HepG2 (cell line): ENCODE results near the gene MIA. TPM values are rescaled to one million over a fixed set of nuclear protein-coding genes. Genes with fewer than 3 reads are reported as not detected.
A peak's percentile ranks its signal among the peaks of the same experiment; 100 is the strongest.

Source experiments
- ATAC-seq: fragments of 200-7000 bp; cut with Tn5 transposase; 3 replicates; pipeline ENCODE4 v1.9.1; 2020; ENCODE audit warnings: mild to moderate bottlenecking, moderate library complexity
- BruUV-seq: library from RNA; stranded (reverse); fragments of 400-500 nt; replicated peaks from 2 replicates; lab custom pipeline; 2021; lab: Mats Ljungman, UMichigan
- CTCF ChIA-PET: fragments of 300-600 bp; formaldehyde crosslinking; extraction: SDS; loops from one replicate; lab custom pipeline; 2021; ENCODE audit warnings: low total read pairs, inconsistent platforms, low intra/inter-chr PET ratio; lab: Yijun Ruan, JAX
- POLR2A ChIA-PET: fragments of 350-600 bp; sonication (Branson Sonifier 250); formaldehyde crosslinking; loops from one replicate; lab custom pipeline; 2020; ENCODE audit warnings: antibody characterized with exemption, inconsistent platforms; lab: Yijun Ruan, JAX
- DNase-seq: peaks from one replicate; pipeline ENCODE4 v3.0.0-alpha.2; 2015; ENCODE audit warnings: low spot score
- FAIRE-seq: peaks from 3 replicates; lab custom pipeline; 2011; peaks lifted over from hg19 to GRCh38; lab: Jason Lieb, UNC
- H2AFZ ChIP-seq: one replicate; pipeline ENCODE4 v1.6.1; 2011; ENCODE audit warnings: low read length, inconsistent platforms
- H3K27ac ChIP-seq: fragments of 300-600 bp; 3 replicates; pipeline ENCODE4 v1.8.0; 2011; ENCODE audit warnings: mixed run types, mild to moderate bottlenecking, mixed read lengths, low read length, inconsistent platforms; ENCODE audit not compliant: insufficient read depth; ENCODE audit errors: extremely low read length
- H3K27me3 ChIP-seq, 2 experiments: fragments of 200-600 bp in 1 of 2; 2 replicates in 1 of 2; 3 replicates in 1 of 2; pipeline versions ENCODE4 v1.6.0 to v1.8.0; 2011; ENCODE audit warnings: low read length in 2 of 2, mild to moderate bottlenecking in 2 of 2, moderate library complexity in 2 of 2, inconsistent platforms in 1 of 2; ENCODE audit not compliant: insufficient read depth in 2 of 2, control insufficient read depth in 1 of 2
- H3K36me3 ChIP-seq, 2 experiments: fragments of 200-600 bp in 1 of 2; replicated peaks in 1 of 2; 2 replicates in 1 of 2; 3 replicates in 1 of 2; pipeline versions ENCODE4 v1.5.1 to v1.8.0; 2011; ENCODE audit warnings: low read length in 2 of 2, inconsistent platforms in 1 of 2; ENCODE audit not compliant: insufficient read depth in 2 of 2, control insufficient read depth in 1 of 2
- H3K4me1 ChIP-seq: 2 replicates; pipeline ENCODE4 v1.5.1; 2012; ENCODE audit warnings: low read length, inconsistent platforms; ENCODE audit not compliant: insufficient read depth
- H3K4me2 ChIP-seq: 2 replicates; pipeline ENCODE4 v1.6.0; 2011; ENCODE audit warnings: low read depth, low read length, inconsistent platforms
- H3K4me3 ChIP-seq, 3 experiments: fragments of 200-600 bp in 1 of 3; sonication (generic), shearing (Covaris generic) in 1 of 3; replicated peaks in 1 of 3; 2 replicates each; pipeline ENCODE4 v1.5.1; 2011 to 2016; ENCODE audit warnings: low read length in 3 of 3, inconsistent platforms in 2 of 3, low read depth in 2 of 3, mild to moderate bottlenecking in 2 of 3, control low read depth in 1 of 3, mixed read lengths in 1 of 3; ENCODE audit not compliant: insufficient read depth in 1 of 3
- H3K79me2 ChIP-seq: one replicate; pipeline ENCODE4 v1.6.1; 2011; ENCODE audit warnings: low read length, inconsistent platforms; ENCODE audit not compliant: insufficient read depth
- H3K9ac ChIP-seq: 2 replicates; pipeline ENCODE4 v1.6.0; 2011; ENCODE audit warnings: mild to moderate bottlenecking, low read depth, low read length, inconsistent platforms; ENCODE audit not compliant: insufficient read depth
- H3K9me3 ChIP-seq: 2 replicates; pipeline ENCODE4 v1.5.1; 2012; ENCODE audit warnings: mild to moderate bottlenecking, low read length
- H4K20me1 ChIP-seq: 2 replicates; pipeline ENCODE4 v1.6.0; 2011; ENCODE audit warnings: inconsistent platforms, mild to moderate bottlenecking, low read length, moderate library complexity; ENCODE audit not compliant: insufficient read depth
- ELF1 ChIP-seq: sonication (generic); formaldehyde crosslinking; IDR thresholded peaks from 2 replicates; pipeline ENCODE4 v1.4.0; 2020; ENCODE audit warnings: missing genetic modification reagents
- FOSL1 ChIP-seq: sonication (generic); formaldehyde crosslinking; IDR thresholded peaks from 2 replicates; pipeline ENCODE4 v1.9.0; 2021; ENCODE audit warnings: missing genetic modification reagents, borderline replicate concordance
- FOSL2 ChIP-seq: sonication (generic); formaldehyde crosslinking; IDR thresholded peaks from 2 replicates; pipeline ENCODE4 v1.4.0; 2020; ENCODE audit warnings: missing genetic modification reagents
- KDM5A ChIP-seq: fragments of 200-600 bp; sonication (generic); IDR thresholded peaks from 2 replicates; pipeline ENCODE4 v1.7.0; 2018; ENCODE audit warnings: antibody characterized with exemption, mild to moderate bottlenecking, low read length, borderline replicate concordance
- MXI1 ChIP-seq: IDR thresholded peaks from 3 replicates; pipeline ENCODE4 v1.6.1; 2012; ENCODE audit warnings: low read depth, low read length, inconsistent platforms, borderline replicate concordance
- NFE2 ChIP-seq: sonication (generic); formaldehyde crosslinking; IDR thresholded peaks from 2 replicates; pipeline ENCODE4 v1.4.0; 2020; ENCODE audit warnings: missing genetic modification reagents
- RXRB ChIP-seq: IDR thresholded peaks from 2 replicates; pipeline ENCODE4 v1.6.1; 2016; ENCODE audit warnings: borderline replicate concordance, missing genetic modification reagents, missing compliant biosample characterization
- SIN3A ChIP-seq: IDR thresholded peaks from 2 replicates; pipeline ENCODE4 v1.6.1; 2011; ENCODE audit warnings: low read depth, mild to moderate bottlenecking, control low read depth, low read length, borderline replicate concordance
- TAF1 ChIP-seq: sonication (generic); formaldehyde crosslinking; IDR thresholded peaks from 2 replicates; pipeline ENCODE4 v1.4.0; 2020; ENCODE audit warnings: missing genetic modification reagents
- TP53 ChIP-seq: sonication (generic); formaldehyde crosslinking; conservative IDR thresholded peaks from 2 replicates; pipeline ENCODE4 v1.4.0; 2020; ENCODE audit warnings: missing genetic modification reagents
- ZNF101 ChIP-seq: sonication (generic); formaldehyde crosslinking; IDR thresholded peaks from 2 replicates; pipeline ENCODE4 v1.4.0; 2020; ENCODE audit warnings: mild to moderate bottlenecking, low read depth, missing genetic modification reagents, borderline replicate concordance
- ZNF317 ChIP-seq: sonication (generic); formaldehyde crosslinking; IDR thresholded peaks from 2 replicates; pipeline ENCODE4 v1.5.0; 2020; ENCODE audit warnings: mild to moderate bottlenecking, missing genetic modification reagents
- ZNF574 ChIP-seq: sonication (generic); formaldehyde crosslinking; IDR thresholded peaks from 2 replicates; pipeline ENCODE4 v1.4.0; 2020; ENCODE audit warnings: missing genetic modification reagents
- WGBS: methylation state at CpG from one replicate; pipeline ENCODE4 v1.1.6; 2017; ENCODE audit warnings: low lambda C conversion rate; 5-methylcytosine and 5-hydroxymethylcytosine counted together
- in situ Hi-C: cut with HindIII; loops from 2 replicates; pipeline ENCODE4 v1.10.0; 2017; ENCODE audit warnings: low pct_unique_long_range_greater_than_20kb; ENCODE audit not compliant: extremely low pct_ligation_motif_present
- intact Hi-C: fragments of 100-400 bp; cut with micrococcal nuclease; formaldehyde crosslinking; loops from one replicate; pipeline ENCODE4 v1.10.0; 2022; ENCODE audit not compliant: unreplicated experiment
- polyA plus RNA-seq, 8 experiments: library from polyadenylated mRNA; depleted of rRNA in 3 of 8; stranded (reverse) in 7 of 8; unstranded in 1 of 8; fragments of >200 nt; fragmentation: Illumina TruSeq in 4 of 8; extraction: Trizol in 4 of 8; gene quantifications; 2 replicates each; pipeline versions ENCODE4 v1.2.1 to v1.2.3, GENCODE V29; 2011 to 2016; ENCODE audit warnings: low read depth in 4 of 8, missing spikeins in 1 of 8, mixed read lengths in 1 of 8; ENCODE audit not compliant: insufficient read depth in 1 of 8
- total RNA-seq, 5 experiments: library from RNA; depleted of rRNA; stranded (reverse); fragments of >200 nt; fragmentation: Illumina TruSeq; extraction: Trizol; gene quantifications; 2 replicates each; pipeline ENCODE4 v1.2.3, GENCODE V29; 2016; ENCODE audit warnings: low read depth in 1 of 5
- TF ChIP-seq, protein P1 (sequence below): sonication (generic); formaldehyde crosslinking; IDR thresholded peaks from 2 replicates; pipeline ENCODE4 v1.4.0; 2020; ENCODE audit warnings: missing genetic modification reagents
- TF ChIP-seq, protein P2 (sequence below): IDR thresholded peaks from 2 replicates; pipeline ENCODE4 v1.6.1; 2016; ENCODE audit warnings: low read depth, borderline replicate concordance
- TF ChIP-seq, protein P3 (sequence below): sonication (generic); formaldehyde crosslinking; IDR thresholded peaks from 2 replicates; pipeline ENCODE4 v1.4.0; 2020; ENCODE audit warnings: mild to moderate bottlenecking, missing genetic modification reagents

Gene MIA
- total and polyA plus RNA-seq, 2 of the 13 experiments (the other 11 are each of a cell fraction or from before 2014, with no cell fraction given), result 0.61 TPM; not detected in 1

- no TSS peak for BruUV-seq
- in situ Hi-C loops, result loop anchor here (5.0 kb wide), 2 partner anchors 34 to 56 kb away; partner anchors contain the start of genes COQ8B and ITPKC
- H3K9me3 ChIP-seq, result no peaks in the 10 kb centered on the region
- H2AFZ ChIP-seq, result no peak within 1 kb of the TSS
- H3K4me2 ChIP-seq, result peak within 1 kb of the TSS; percentile 99
- no peaks in the 10 kb centered on the region; a peak in 1 of 5 replicates for H3K27me3 ChIP-seq
- peak within 1 kb of the TSS; percentile 73 to 89 (median 74) for H3K4me3 ChIP-seq
- ChIA-PET CTCF (no interaction called here), POLR2A (interaction anchor here (0.7 to 7.8 kb wide), 30 partner anchors 9 to 1531 kb away, joined by 3 to 90 read pairs (median 5); partner anchors contain the start of genes COQ8B, EGLN2, ITPKC and MIA)
- DNase-seq (peak; percentile 97), FAIRE-seq (no peak), ATAC-seq (peak; percentile 85)
- peaks cover under 1 to 8% of the 10 kb centered on the region in 2 experiments; a peak in 4 of 5 replicates for H3K36me3 ChIP-seq
- H3K9ac ChIP-seq, result peak within 1 kb of the TSS; percentile 96
- peaks cover 68% of the 10 kb centered on the region for H3K4me1 ChIP-seq
- WGBS, result under 1% methylated on average over 19 of the region's 46 CpGs
- H3K27ac ChIP-seq, result peak within 1 kb of the TSS; percentile 95
- peaks cover 55% of the 10 kb centered on the region for H3K79me2 ChIP-seq
- intact Hi-C loops, result loop anchor here (1.0 to 2.0 kb wide), 2 partner anchors 32 to 47 kb away; no protein-coding TSS in a partner anchor
- peaks cover 22% of the 10 kb centered on the region for H4K20me1 ChIP-seq
- TF ChIP-seq FOSL1 (CRISPR knock-in tag) (no peak), NFE2 (CRISPR knock-in tag) (0 out of 2 replicates have a peak, but pooled peaks have one; percentile 10), MXI1 (peak; percentile 68; the same call in 1 of the 3 replicates), ZNF574 (CRISPR knock-in tag) (peak; percentile 69), ELF1 (peak; percentile 70), TP53 (CRISPR knock-in tag) (0 out of 2 replicates have a peak, but pooled peaks have one; percentile 32), FOSL2 (CRISPR knock-in tag) (0 out of 2 replicates have a peak, but pooled peaks have one; percentile 10), SIN3A (peak; percentile 76), ZNF101 (no peak), RXRB (CRISPR knock-in tag) (0 out of 2 replicates have a peak, but pooled peaks have one; percentile 21), KDM5A (peak; percentile 71; the same call in 1 of the 2 replicates), ZNF317 (CRISPR knock-in tag) (peak; percentile 53; the same call in 1 of the 2 replicates), TAF1 (CRISPR knock-in tag) (peak; percentile 80)
- TF ChIP-seq, protein P1, sequence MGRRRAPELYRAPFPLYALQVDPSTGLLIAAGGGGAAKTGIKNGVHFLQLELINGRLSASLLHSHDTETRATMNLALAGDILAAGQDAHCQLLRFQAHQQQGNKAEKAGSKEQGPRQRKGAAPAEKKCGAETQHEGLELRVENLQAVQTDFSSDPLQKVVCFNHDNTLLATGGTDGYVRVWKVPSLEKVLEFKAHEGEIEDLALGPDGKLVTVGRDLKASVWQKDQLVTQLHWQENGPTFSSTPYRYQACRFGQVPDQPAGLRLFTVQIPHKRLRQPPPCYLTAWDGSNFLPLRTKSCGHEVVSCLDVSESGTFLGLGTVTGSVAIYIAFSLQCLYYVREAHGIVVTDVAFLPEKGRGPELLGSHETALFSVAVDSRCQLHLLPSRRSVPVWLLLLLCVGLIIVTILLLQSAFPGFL, result no peak
- TF ChIP-seq, protein P2, sequence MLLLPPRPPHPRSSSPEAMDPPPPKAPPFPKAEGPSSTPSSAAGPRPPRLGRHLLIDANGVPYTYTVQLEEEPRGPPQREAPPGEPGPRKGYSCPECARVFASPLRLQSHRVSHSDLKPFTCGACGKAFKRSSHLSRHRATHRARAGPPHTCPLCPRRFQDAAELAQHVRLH (CRISPR knock-in tag), result 0 out of 2 replicates have a peak, but pooled peaks have one; percentile 27
- TF ChIP-seq, protein P3, sequence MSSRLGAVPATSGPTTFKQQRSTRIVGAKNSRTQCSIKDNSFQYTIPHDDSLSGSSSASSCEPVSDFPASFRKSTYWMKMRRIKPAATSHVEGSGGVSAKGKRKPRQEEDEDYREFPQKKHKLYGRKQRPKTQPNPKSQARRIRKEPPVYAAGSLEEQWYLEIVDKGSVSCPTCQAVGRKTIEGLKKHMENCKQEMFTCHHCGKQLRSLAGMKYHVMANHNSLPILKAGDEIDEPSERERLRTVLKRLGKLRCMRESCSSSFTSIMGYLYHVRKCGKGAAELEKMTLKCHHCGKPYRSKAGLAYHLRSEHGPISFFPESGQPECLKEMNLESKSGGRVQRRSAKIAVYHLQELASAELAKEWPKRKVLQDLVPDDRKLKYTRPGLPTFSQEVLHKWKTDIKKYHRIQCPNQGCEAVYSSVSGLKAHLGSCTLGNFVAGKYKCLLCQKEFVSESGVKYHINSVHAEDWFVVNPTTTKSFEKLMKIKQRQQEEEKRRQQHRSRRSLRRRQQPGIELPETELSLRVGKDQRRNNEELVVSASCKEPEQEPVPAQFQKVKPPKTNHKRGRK, result no peak
These were observed 24.3 kb upstream of the MIA start, which contains the start of gene SNRPA for GRCh38 chr19:40750874-40751537. Gene SNRPA (plus strand): TSS chr19:40751203. CDS start chr19:40751409, 206 bp downstream.
